Smooth muscle cell (in vitro differentiated cells): ENCODE data around the gene RCN1. TPM values are rescaled to one million over a fixed set of nuclear protein-coding genes. Genes with fewer than 3 reads are reported as not detected.

Experiments
- DNase-seq: peaks from one replicate; lab custom pipeline; 2025; ENCODE audit not compliant: unreplicated experiment; lab: John Stamatoyannopoulos, UW
- H2AFZ ChIP-seq: fragments of 200-600 bp; sonication (generic); 2 replicates; pipeline ENCODE4 v1.6.0; 2016; ENCODE audit warnings: antibody characterized with exemption, low read depth, mild to moderate bottlenecking
- H3F3A ChIP-seq: fragments of 200-600 bp; sonication (generic); 2 replicates; pipeline ENCODE4 v1.6.0; 2017; ENCODE audit warnings: antibody characterized with exemption, low read depth
- H3K27ac ChIP-seq: fragments of 200-600 bp; sonication (generic); 2 replicates; pipeline ENCODE4 v1.5.1; 2016; ENCODE audit warnings: low read depth, mild to moderate bottlenecking
- H3K27me3 ChIP-seq: fragments of 200-600 bp; sonication (generic); 2 replicates; pipeline ENCODE4 v1.6.1; 2016; ENCODE audit warnings: low read depth, mild to moderate bottlenecking
- H3K36me3 ChIP-seq: fragments of 200-600 bp; sonication (generic); 2 replicates; pipeline ENCODE4 v1.5.1; 2016; ENCODE audit warnings: low read depth
- H3K4me1 ChIP-seq: fragments of 200-600 bp; sonication (generic); 2 replicates; pipeline ENCODE4 v1.5.1; 2016; ENCODE audit warnings: low read depth
- H3K4me2 ChIP-seq: fragments of 200-600 bp; sonication (generic); 2 replicates; pipeline ENCODE4 v1.6.0; 2016; ENCODE audit warnings: mild to moderate bottlenecking
- H3K4me3 ChIP-seq: fragments of 200-600 bp; sonication (generic); 2 replicates; pipeline ENCODE4 v1.5.1; 2016; ENCODE audit warnings: mild to moderate bottlenecking
- H3K79me2 ChIP-seq: fragments of 200-600 bp; sonication (generic); 2 replicates; pipeline ENCODE4 v1.6.0; 2016; ENCODE audit warnings: low read depth, mild to moderate bottlenecking
- H3K9ac ChIP-seq: fragments of 200-600 bp; sonication (generic); 2 replicates; pipeline ENCODE4 v1.6.0; 2016; ENCODE audit warnings: low read depth
- H3K9me3 ChIP-seq: fragments of 200-600 bp; sonication (generic); replicated peaks from 2 replicates; pipeline ENCODE4 v1.5.1; 2016; ENCODE audit warnings: low read depth
- H4K20me1 ChIP-seq: fragments of 200-600 bp; sonication (generic); 2 replicates; pipeline ENCODE4 v1.6.0; 2016; ENCODE audit warnings: low read depth
- WGBS: methylation state at CpG from one replicate; pipeline ENCODE4 v1.1.7; 2016; ENCODE audit warnings: low lambda C conversion rate; 5-methylcytosine and 5-hydroxymethylcytosine counted together
- polyA plus RNA-seq: library from polyadenylated mRNA; unstranded; fragments of >200 nt; fragmentation: Nextera tagmentation; extraction: Ambion mirVana; gene quantifications from 2 replicates; pipeline ENCODE4 v1.2.1, GENCODE V29; 2016
- total RNA-seq: library from RNA; depleted of rRNA; stranded (reverse); fragments of >200 nt; gene quantifications from 2 replicates; pipeline ENCODE4 v1.2.3, GENCODE V29; 2014
- TF ChIP-seq, protein P1 (sequence below): fragments of 200-600 bp; sonication (generic); IDR thresholded peaks from 2 replicates; pipeline ENCODE4 v1.5.1; 2017; ENCODE audit warnings: borderline replicate concordance, mild to moderate bottlenecking, antibody characterized with exemption; ENCODE audit not compliant: insufficient read depth, poor library complexity, severe bottlenecking

The RCN1 gene
- total and polyA plus RNA-seq, 2 experiments from 2014 or later: 244 to 372 TPM

DNA sequence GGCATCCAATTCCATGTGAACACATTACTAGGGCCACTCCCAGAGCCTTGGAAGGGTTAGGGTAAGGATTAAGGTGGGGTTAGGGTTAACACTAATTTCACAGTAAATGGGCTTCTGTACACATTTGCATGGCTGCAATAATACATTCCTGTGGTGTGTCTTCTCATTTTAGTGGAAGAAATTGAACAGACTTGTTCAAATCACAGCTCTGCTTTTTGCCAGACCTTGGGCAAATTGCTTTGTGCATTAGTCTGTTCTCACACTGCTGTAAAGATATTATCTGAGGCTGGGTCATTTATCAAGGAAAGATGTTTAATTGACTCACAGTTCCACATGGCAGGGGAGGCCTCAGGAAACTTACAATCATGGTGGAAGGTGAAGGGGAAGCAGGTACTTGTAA lies 45.4 kb upstream of the RCN1 start:
- TF ChIP-seq, protein P1, sequence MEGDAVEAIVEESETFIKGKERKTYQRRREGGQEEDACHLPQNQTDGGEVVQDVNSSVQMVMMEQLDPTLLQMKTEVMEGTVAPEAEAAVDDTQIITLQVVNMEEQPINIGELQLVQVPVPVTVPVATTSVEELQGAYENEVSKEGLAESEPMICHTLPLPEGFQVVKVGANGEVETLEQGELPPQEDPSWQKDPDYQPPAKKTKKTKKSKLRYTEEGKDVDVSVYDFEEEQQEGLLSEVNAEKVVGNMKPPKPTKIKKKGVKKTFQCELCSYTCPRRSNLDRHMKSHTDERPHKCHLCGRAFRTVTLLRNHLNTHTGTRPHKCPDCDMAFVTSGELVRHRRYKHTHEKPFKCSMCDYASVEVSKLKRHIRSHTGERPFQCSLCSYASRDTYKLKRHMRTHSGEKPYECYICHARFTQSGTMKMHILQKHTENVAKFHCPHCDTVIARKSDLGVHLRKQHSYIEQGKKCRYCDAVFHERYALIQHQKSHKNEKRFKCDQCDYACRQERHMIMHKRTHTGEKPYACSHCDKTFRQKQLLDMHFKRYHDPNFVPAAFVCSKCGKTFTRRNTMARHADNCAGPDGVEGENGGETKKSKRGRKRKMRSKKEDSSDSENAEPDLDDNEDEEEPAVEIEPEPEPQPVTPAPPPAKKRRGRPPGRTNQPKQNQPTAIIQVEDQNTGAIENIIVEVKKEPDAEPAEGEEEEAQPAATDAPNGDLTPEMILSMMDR: no peak
- no peak overlapping the region for H3K9ac ChIP-seq
- H3K27me3 ChIP-seq: peaks cover 8% of the 10 kb centered on the region
- H3F3A ChIP-seq: no peaks in the 10 kb centered on the region
- DNase-seq: no peak
- H4K20me1 ChIP-seq: no peaks in the 10 kb centered on the region
- H3K36me3 ChIP-seq: no peaks in the 10 kb centered on the region
- no peaks in the 10 kb centered on the region for H3K4me1 ChIP-seq
- no peaks in the 10 kb centered on the region for H3K79me2 ChIP-seq
- no peak overlapping the region for H3K27ac ChIP-seq
- H3K9me3 ChIP-seq: no peaks in the 10 kb centered on the region
- H3K4me2 ChIP-seq: no peak overlapping the region
- H2AFZ ChIP-seq: no peak overlapping the region
- no peak overlapping the region for H3K4me3 ChIP-seq

DNA sequence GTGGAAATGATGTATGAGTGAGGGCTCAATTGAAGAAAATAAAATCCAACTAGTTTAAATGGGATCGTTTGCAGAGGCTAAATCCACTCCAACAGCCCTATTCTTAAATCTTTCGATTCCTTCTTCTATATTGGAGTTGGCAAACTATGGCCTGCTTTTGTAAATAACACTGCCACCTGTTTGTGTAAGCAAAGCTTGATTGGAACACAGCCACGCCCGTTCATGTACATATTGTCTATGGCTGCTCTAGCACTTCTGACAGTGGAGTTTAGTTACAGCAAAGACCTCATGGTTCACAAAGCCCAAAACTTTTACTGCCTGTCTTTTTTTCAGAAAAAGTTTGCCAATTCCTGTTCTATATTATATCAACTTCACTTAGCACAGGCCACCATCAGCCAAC lies 40.6 kb upstream of the RCN1 start:
- H3K4me2 ChIP-seq: no peak overlapping the region
- TF ChIP-seq, protein P1: no peak
- no peak overlapping the region for H2AFZ ChIP-seq
- H4K20me1 ChIP-seq: no peaks in the 10 kb centered on the region
- H3K9ac ChIP-seq: no peak overlapping the region
- no peak overlapping the region for H3K27ac ChIP-seq
- H3K4me1 ChIP-seq: no peaks in the 10 kb centered on the region
- DNase-seq: no peak
- H3K9me3 ChIP-seq: no peaks in the 10 kb centered on the region
- H3K79me2 ChIP-seq: no peaks in the 10 kb centered on the region
- no peaks in the 10 kb centered on the region for H3F3A ChIP-seq
- H3K4me3 ChIP-seq: no peak overlapping the region
- peaks cover 18% of the 10 kb centered on the region for H3K27me3 ChIP-seq
- WGBS: 88% methylated on average over 4 of the region's 4 CpGs
- no peaks in the 10 kb centered on the region for H3K36me3 ChIP-seq

DNA sequence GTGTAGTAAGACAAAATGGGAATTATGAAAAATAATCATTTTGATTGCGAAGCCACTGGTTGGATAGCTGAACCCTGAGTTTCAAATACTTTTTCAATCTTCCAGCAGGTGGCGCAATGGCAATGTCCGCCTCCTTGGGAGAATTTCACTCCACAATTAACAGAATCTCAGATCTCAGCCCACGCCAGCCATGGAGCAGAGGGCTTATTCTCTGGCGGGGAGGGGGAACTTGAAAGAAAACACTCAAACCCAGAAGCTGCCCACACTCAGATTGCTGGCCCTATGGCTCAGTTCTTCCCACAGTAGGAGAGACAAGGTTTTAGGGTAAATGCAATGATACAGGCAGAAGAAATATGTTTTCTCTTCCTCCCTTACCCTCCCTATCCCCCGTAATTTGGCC lies 38.7 kb upstream of the RCN1 start:
- Histone ChIP-seq H3K36me3 (no peaks in the 10 kb centered on the region), H3F3A (no peaks in the 10 kb centered on the region), H3K9me3 (no peaks in the 10 kb centered on the region), H3K27me3 (peaks cover 19% of the 10 kb centered on the region), H3K4me2 (no peak overlapping the region), H3K4me1 (no peaks in the 10 kb centered on the region), H3K4me3 (no peak overlapping the region), H3K27ac (no peak overlapping the region), H3K79me2 (no peaks in the 10 kb centered on the region), H4K20me1 (no peaks in the 10 kb centered on the region), H2AFZ (no peak overlapping the region), H3K9ac (no peak overlapping the region)
- WGBS: 24% methylated on average over 6 of the region's 6 CpGs
- peak; percentile 4 for DNase-seq
- TF ChIP-seq, protein P1: peak; percentile 76

DNA sequence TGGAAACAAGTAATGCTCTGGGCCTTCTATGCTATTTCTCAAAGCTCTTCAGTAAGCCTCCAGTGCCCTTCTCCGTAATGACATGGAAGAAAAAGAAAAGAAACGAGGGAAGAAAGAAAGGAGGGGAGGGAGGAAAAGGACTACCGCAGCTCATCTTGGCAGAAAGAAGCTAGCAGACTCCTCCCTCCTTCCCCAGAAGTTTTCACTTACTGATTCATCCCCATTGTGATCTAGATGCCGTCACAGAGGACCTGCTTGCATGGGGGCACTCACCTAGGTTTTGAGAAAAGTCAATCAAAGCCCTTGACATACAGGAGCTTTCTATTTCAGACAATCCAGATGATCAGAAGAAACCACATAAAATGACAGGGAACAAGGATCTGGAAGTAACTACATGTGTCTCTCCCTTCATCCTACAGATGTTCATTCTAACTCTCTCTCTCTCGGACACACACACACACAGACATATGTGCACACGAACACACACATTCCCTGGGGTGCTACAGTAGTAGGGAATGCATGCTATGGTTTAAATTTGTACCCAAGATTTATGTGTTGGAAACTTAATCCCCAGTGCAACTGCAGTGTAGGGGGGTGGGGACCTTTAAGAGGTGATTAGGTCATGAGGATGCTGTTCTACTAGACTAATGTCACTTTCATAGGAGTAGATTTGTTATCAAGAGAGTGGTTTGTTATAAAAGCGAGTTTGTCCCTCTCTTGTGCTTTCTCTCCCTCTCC lies 37.6 kb upstream of the RCN1 start:
- Histone ChIP-seq H2AFZ (no peak overlapping the region), H4K20me1 (no peaks in the 10 kb centered on the region), H3K9me3 (no peaks in the 10 kb centered on the region), H3K9ac (no peak overlapping the region), H3F3A (no peaks in the 10 kb centered on the region), H3K4me1 (no peaks in the 10 kb centered on the region), H3K36me3 (no peaks in the 10 kb centered on the region), H3K4me2 (no peak overlapping the region), H3K27me3 (peaks cover 30% of the 10 kb centered on the region), H3K79me2 (no peaks in the 10 kb centered on the region), H3K27ac (no peak overlapping the region), H3K4me3 (no peak overlapping the region)
- TF ChIP-seq, protein P1: no peak
- WGBS: 75% methylated on average over 7 of the region's 7 CpGs
- DNase-seq: no peak
